HG03469 (cell line): ENCODE results near the gene TCTN1.
"Not testable (repeated sequence)": the region's sequence is repeated elsewhere in the genome, so short reads cannot be mapped to it uniquely, and the experiment has no call there.

Experiments
- ATAC-seq: cut with Tn5 transposase; IDR thresholded peaks from one replicate; pipeline ENCODE4 v1.9.1; 2021; ENCODE audit warnings: mild to moderate bottlenecking, moderate library complexity, moderate number of reproducible peaks; ENCODE audit not compliant: unreplicated experiment

Gene TCTN1

GRCh38 chr12:110583137-110584059 lies 30.5 kb upstream of the TCTN1 start, which contains the start of gene PPTC7:
TSS of gene PPTC7 (minus strand) at chr12:110583318. CDS start at chr12:110583031, 287 bp downstream.
- ATAC-seq, result peak; percentile 61

DNA sequence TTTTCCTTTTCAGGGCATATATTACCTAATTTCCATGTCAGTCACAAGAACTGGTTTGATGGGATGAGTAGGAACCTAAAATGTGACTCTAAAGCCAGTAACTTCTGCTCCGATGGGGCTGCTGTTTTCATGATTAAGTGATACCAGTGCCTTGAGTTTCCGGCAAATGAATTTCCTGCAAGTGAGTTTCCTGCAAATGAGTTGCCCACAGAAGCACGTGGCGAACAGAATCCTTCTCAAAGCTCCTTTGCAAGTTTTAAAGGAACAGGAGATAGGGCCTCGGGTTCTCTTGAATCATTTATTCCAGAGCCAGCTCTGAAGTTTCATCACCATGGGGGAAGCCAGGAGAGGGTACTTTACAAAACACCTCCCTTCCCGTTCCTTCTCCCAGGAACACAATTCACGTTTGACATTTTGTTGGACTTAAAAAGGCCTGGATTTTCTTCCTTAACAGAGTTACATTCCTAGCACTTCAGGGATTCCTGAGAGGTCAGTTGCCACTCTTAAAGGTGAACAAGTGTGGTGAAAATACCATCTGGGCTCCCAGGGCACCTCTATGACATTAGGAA lies 28.6 kb upstream of the TCTN1 start:
- ATAC-seq, result no peak

- not testable (repeated sequence) for ATAC-seq
These were observed 26.8 kb upstream of the TCTN1 start for GRCh38 chr12:110587102-110587501.

GRCh38 chr12:110590059-110590458 lies 23.9 kb upstream of the TCTN1 start:
- no peak for ATAC-seq

- ATAC-seq, result peak; percentile 55
These were observed 23.1 kb upstream of the TCTN1 start for GRCh38 chr12:110590806-110591326.

DNA sequence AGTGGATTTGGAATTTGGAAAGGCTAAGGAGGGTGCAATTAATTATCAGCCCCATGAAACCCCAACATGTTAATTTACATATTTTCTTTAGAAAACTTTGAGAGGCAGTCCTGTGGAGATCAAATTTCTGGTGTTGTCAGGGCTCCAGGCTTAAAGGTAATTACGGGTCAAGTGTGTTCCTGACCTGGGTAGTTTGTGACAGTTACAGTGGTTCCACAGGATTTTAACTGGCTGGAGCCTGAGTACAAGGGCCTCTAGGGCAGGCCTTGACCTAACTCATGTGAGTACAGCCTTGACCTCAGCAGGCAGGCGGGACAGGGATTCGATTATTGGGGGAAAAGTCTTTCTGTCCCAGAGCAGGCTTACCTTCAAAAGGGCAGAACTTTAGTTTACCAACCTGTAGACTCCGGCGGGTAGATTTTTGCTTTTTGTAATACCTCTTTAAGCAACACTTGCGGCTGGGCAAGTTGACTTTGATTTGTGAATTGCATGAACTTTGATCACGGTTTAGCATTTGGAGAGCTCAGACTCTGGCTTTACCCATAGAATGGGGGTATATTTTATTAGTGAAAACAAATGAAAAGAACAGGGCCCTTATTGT lies 22.4 kb upstream of the TCTN1 start:
- no peak for ATAC-seq

DNA sequence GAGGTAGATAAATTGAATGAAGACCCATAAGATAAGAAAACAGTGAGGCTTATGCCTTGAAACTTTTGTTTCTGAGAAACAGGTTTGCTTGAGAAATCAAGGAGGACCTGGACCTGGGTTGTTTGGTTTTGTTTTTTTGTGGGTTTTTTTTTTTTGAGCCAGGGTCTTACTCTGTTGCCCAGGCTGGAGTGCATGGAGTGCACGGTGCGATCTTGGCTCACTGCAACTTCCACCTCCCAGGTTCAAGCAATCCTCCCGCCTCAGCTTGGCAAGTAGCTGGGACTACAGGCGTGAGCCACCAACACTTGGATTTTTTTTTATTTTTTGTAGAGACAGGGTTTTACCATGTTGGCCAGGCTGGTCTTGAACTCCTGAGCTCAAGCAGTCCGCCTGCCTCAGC lies 21.9 kb upstream of the TCTN1 start:
- ATAC-seq, result no peak

DNA sequence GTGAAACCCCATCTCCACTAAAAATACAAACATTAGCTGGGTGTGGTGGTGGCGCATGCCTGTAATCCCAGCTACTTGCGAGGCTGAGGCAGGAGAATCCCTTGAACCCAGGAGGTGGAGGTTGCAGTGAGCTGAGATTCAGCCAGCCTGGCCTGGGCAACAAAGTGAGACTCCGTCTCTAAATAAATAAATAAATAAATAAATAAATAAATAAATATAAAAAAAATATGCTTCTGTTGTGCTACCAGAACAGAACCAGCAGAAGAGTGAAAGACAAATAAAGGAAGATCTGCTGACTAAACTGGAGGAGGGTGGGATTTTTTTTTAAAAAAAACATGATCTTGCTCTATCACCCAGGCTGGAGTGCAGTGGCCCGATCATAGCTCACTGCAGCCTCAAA lies 21.0 kb upstream of the TCTN1 start:
- ATAC-seq, result not testable (repeated sequence)

GRCh38 chr12:110597885-110598284 lies 16.0 kb upstream of the TCTN1 start:
- no peak for ATAC-seq

DNA sequence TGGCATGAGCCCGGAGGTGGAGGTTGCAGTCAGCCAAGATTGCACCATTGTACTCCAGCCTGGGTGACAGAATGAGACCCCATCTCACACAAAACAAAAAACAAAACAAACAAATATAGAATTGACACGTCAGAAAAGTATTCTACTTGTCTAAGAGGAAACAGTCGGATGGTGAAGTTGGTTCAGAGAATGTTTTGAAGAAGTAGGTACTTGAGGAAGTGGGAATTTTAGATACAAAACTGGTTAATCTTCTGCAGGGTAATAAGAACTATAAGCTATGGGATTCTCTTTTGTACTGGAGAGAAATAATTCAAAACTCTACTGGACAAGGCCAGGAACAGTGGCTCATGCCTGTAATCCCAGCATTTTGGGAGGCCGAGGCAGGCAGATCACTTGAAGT lies 14.6 kb upstream of the TCTN1 start:
- no peak for ATAC-seq

- ATAC-seq, result no peak
These were observed 13.7 kb upstream of the TCTN1 start for GRCh38 chr12:110600254-110600653.

- ATAC-seq, result not testable (repeated sequence)
These were observed 11.7 kb upstream of the TCTN1 start for GRCh38 chr12:110602085-110602814.

- ATAC-seq, result no peak
These were observed 7.7 kb upstream of the TCTN1 start for GRCh38 chr12:110606253-110606611.

DNA sequence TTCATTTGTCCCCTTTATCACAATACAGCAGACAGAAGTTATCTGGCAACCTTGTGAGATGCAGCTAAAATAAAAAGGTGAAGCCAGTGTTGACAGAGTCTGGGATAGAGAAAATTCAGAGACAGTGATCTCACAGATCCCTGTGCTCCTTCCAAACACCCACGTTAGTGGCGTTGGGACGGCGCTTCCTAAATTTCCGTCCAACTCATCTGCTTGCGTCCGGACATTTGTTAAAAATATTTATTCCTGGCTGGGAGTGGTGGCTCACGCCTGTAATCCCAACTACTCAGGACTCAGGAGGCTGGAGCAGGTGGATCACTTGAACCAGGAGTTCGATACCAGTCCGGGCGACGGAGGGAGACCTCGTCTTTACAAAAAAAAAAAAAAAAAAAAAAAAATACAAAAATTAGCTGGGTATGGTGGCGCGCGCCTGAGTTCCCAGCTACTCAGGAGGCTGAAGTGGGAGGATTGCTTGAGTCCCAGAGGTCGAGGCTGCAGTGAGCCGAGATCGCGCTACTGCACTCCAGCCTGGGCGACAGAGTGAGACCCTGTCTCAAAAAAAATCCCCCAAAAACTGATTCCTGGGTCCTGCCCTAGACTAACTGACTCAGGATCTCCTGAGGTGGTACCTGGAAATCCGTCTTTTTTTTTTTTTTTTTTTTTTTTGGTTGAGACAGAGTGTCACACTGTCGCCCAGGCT lies 708 bp upstream of the TCTN1 start:
- ATAC-seq, result no peak

DNA sequence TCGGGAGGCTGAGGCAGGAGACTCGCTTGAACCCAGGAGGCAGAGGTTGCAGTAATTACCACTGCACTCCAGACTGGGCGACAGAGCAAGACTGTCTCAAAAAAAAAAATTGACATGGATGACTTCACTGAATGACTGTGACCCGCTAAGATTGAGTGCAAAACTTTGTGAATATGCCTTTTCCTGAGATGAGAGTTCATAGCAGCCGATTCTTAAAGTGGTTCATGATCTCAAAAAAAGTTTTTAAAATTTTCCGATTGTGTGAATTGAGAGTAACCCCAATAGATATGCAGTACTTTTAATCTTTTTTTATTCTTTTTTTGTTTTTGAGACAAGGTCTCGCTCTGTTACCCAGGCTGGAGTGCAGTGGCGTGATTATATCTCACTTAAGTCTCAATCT lies 1.2 kb downstream of the TCTN1 start:
- ATAC-seq, result no peak

GRCh38 chr12:110616471-110617115 lies 2.7 kb downstream of the TCTN1 start:
- no peak for ATAC-seq

GRCh38 chr12:110619534-110619953 lies 5.6 kb downstream of the TCTN1 start:
- no peak for ATAC-seq

DNA sequence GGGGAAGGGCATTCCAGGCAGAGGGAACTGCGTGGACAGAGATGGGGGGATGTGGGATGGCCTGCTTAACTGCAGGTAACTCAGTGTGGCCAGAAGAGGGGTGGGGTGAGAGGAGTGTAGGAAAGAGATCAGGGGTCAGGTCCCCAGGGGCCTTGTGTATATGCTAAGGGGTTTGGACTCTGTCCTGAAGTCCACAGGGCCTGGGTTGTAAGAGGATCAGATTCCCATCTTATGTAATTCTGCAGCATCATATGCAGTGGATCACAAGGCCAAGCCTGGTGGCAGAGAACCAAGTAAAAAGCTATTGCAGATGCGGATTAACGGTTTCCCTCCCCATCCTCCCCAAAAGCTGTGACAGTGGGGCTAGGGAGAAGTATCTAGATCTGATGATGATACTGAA lies 8.7 kb downstream of the TCTN1 start:
- ATAC-seq, result no peak

- no peak for ATAC-seq
These were observed 13.7 kb downstream of the TCTN1 start for GRCh38 chr12:110627500-110628195.
